DMS 273 treated with DMSO at 0.1 percent for 48 hours (cell line): ENCODE measurements around the gene GRIA3.
"Not testable (repeated sequence)": the region's sequence is repeated elsewhere in the genome, so short reads cannot be mapped to it uniquely, and the experiment has no call there.

Experiments
- DNase-seq: peaks from one replicate; lab custom pipeline; 2025; lab: John Stamatoyannopoulos, UW

GRIA3 gene

DNA sequence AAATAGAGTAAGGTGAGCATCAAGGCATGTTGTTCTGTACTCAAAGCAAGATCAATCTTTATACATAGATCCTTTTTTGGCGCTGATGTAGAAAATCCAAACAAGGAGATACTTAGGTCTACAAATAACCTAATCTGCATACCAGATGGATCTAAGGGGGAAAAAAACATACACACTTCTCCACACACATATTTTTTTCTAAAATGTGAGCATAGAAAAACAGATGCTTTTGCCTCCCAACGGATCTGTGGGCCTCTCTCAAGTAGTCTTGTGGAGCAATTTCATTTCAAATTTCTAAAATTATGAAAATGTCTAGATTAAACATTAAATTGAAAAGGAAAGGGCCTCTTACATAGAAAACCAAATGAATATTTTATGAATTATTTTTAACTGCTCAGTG is 166.1 kb downstream of the GRIA3 start:
- DNase-seq, result no peak

GRCh38 chrX:123357941-123358340 is 173.9 kb downstream of the GRIA3 start:
- DNase-seq, result no peak

DNA sequence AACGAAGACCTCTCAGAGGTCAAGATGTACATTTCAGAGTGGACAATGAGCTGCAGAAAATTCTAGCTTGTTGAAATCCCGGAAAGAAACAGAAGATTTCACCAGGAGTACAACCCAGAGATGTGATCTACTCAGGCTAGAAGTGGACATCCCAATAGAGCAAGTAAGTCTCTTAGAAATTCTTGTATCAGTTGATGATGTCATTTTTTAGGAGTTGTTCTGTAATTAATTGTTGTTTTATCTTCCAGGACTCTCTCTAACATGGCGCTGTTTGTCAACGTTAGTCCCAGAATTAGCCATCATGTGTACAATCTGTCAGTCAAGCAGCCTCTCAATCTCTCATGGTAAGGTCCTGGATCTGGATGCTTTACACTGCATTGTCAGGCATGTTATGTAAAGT is 174.4 kb downstream of the GRIA3 start:
- DNase-seq, result no peak

- DNase-seq, result no peak
Observed at GRCh38 chrX:123361371-123361770, 177.3 kb downstream of the GRIA3 start.

DNA sequence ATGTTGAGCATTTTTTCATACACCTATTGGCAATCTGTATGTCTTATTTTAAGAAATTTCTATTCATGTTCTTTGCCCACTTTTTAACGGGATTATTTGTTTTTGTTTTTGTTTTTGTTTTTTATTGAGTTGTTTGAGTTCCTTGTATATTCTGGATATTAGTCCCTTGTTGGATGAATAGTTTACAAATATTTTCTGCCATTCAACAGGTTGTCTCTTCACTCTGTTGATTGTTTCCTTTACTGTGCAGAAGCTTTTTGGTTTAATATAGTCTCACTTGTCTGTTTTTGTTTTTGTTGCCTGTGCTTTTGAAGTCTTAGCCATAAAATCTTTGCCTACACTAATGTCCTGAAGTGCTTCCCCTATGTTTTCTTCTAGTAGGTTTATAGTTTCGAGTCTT is 202.1 kb downstream of the GRIA3 start:
- DNase-seq, result not testable (repeated sequence)

DNA sequence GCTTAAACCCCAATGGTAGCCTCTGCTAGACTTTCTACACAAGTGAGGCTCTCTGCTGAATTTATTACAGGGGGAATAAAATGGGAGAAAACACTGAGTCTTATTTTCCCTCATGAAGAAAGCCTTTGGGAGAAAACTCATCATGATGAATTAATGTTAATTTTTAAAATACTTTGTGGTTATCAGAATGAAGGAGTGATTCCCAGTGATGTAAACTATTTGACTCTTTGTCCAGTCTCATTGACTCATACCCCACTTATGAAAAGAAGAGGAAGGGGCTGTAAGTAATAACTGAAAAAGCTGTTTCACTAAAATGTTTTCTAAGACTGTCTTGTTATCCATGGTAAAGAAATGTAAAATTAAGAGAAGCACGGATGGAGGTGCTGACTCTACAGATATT is 208.8 kb downstream of the GRIA3 start:
- DNase-seq, result no peak

DNA sequence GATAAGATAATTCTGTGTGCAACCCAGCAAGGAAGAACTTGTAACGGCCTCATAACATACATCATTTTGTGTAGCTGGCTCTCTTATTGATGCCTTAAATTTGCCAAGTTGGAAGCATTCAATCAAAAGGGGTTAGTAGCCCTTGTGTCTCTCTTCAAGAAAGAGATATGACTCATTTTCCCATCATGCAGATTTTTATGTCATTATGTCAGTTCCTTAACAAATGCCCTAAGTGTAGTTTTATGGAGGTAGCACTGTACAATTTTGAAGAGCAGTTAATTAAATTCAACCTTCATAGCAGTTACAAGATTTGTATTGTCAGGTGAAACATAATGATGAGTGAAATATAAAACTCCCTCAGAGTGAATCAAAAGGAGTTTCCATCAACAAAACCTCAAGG is 215.6 kb downstream of the GRIA3 start:
- no peak for DNase-seq

DNA sequence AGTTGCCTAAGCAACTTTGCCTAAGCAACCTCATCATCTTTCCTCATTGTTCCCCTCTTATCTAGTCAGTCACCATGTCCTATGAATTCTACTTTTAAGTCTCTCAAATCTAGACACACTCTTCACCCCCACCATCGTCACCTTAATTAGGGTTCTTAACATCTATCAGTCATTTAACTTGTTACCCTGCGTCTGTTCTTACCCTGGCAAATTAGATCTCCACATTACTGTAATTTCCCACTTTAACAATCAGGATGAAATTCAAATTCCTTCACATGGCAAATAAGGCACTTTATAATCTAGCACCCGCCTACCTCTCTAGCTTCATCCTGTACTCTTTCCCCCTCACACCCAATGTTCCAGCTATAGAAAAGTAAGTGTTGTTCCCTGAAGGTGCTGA is 221.2 kb downstream of the GRIA3 start:
- no peak for DNase-seq

DNA sequence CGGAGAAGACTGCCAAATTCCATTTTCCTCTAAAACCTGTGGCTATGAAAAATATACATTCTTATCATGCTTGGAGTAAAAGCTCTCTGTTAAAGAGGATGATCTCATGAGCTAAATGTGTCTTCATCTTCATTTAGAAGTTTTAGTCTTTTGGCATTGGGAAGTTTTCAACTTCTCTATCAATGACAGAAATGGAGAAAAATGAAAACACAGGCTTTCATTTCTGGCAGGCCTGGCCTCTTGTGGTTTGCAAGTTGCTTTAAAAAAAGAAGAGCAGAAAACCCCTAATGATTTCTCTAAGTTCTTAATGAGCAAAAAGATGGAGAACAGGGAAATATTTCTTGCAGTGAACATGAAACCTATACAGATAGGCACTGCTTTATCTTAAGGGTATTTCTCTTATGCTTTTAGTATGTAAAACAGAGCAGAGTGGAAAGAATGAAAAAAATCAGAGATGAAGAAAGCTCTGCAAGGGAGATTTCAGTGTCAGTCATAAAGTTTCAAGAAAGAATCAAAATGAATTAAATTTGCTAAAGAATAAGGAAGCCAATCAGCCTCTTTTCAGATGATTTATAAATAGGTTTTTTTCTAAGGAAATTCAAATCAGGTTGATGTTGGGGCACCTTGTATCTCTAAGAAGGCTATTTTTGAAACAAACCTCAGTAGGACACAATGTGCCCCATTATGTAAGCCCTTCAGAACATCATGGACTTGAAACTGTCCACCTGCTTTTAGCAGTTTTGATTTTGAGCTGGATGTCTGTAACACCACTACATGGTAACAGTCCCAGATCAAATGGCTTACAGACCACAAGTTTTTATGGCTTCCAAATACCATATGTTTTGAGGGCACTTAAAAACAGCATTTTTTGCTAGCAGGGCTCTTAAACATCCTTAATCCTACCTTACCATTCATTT is 225.0 kb downstream of the GRIA3 start:
- DNase-seq, result no peak

DNA sequence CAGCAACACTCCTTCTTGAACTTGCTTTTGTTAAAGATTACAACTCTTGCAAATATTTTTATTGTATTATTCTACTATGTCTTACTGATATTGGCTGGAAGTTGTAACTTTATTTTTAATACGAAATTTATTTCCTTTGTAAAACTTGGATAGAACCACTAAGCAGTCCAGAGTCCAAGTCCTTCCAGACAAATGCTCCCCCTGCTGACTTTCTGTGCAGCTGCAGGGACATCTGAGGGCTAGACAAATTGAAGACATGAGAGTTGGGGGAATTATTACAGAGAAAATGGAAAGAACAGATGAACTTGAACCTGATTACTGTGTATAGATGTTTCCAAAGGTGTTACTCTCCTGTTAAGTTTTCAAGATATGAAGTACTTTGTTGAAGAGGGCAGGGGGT is 238.8 kb downstream of the GRIA3 start:
- DNase-seq, result no peak

GRCh38 chrX:123424546-123424945 is 240.5 kb downstream of the GRIA3 start:
- DNase-seq, result no peak

DNA sequence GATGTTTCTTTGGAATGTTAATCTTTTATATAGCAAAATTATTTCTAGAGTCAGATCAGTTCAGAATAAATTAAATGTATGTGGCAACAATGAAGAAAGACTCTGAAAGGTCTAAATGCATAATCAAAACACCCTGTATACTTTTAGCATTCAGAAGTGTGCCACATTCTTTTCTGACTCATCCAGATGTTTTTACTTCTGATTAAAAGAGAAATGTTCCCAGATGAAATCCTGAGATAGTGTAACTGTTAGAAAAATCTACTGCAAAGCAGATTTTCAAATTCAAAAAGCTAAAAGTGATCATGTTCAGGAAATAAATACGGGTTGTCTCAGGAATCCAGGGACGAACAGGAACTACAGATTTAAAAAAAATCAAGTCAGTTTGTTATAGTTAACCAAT is 241.4 kb downstream of the GRIA3 start:
- no peak for DNase-seq

DNA sequence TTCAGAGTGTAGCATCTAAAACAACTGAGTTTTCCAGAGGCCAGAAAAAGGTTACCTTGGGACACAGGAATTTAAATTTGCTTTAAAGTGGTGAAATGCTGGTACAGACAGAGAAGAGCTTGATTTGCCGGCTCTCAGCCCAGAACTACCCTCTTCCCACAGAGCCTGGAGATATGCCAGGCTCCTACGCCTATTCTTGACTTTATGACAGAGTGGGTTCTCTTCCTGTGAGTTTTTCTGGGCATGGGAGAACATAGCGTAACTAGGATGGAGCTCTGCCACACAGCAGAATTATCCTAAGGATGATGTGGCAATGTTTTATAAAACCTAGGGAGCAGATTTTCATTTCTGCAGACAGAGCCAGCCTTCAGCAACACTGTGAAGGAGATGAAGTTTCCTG is 241.8 kb downstream of the GRIA3 start:
- DNase-seq, result no peak

DNA sequence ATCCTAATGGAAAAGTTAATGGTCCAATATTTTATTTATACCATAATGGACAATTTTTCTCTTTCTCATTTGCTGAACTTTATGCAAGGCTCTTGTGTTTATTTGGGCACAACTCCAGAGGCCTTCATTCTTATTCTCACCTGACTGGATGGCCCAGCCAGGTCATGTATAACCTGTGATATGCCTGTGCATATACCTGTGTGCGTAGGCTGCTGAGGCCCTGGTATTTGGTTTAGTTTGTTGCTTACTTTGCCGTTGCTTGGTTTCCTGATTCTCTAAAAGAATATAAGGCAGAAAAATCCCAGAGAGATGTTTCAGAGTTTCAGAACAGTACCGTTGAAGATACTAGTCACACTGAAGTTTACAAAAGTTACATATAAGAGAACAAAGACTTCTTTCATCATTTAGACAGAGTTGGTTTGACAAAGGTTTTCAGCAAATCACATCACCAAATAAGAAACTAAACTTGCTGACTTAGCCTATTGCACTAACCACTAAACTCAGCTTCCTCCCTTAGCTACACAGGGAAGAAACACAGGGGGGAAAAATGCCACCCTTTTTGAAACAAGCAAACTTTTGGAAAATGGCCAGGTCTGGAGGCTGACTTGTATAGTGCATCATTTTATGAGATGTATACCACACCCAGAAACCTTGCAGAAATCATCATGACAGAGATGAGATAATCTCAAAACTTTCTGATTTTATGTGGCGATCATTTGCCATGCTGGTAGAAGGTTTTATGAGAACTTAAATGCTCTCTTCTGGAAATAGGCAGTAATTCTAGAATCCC is 248.5 kb downstream of the GRIA3 start:
- no peak for DNase-seq

DNA sequence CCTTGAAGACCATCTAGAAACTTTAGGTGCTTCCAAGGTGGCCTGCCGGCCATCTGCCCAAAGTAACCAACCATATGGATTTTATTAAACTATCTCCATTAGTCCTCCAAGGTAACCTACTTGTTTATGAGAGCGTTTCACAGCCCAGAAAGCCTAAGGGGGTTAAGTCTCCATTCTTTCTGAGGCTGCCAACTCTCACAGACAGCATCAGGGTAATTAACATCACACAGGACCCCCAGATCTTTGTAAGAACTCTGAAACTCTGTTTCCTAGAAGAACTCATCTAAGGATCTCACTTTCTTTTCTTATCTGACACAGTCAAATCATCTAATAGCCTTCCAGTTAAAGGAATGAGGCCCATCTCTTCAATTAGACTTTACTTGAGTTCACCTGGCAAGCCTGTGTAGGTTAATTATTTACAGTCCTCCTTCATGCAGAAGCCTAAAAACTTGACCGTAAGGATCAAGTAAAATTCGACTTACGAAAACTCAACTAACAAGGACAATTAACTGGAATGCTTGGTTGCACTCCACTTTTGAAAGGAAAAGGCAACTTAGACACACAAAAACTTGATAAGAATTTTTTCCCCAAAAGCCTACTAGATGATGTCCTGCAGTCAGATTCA is 252.5 kb downstream of the GRIA3 start:
- no peak for DNase-seq

DNA sequence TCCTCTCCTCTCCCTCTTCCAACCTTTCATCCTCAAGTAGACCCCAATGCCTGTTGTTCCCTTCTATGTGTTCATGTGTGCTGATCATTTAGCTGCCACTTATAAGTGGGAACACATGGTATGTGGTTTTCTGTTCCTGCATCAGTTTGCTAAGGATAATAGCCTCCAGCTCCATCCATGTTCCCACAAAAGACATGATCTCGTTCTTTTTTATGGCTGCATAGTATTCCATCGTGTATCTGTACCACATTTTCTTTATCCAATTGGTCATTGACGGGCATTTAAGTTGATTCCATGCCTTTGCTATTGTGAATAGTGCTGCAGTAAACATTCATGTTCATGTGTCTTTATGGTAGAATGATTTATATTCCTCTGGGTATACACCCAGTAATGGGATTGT is 255.8 kb downstream of the GRIA3 start:
- not testable (repeated sequence) for DNase-seq

DNA sequence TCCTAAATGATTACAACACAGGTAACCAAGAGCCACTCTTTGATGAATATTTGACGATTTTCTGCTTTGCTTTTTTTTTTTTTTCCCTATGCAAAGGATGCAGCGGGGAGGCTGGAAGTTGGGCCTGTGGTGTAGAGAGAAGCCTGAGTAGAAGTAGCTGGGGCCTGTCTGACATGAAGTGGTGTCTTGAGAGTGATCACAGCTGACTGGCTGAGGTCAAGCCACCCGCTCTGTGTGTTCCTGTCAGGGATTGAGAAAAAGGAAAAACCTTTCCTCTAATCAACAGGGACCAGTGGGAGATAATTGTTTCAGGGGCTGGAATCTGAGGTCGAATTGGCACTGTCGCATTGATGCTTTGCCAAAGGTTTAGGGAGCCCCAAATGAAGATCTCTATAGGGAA is 258.7 kb downstream of the GRIA3 start:
- no peak for DNase-seq

DNA sequence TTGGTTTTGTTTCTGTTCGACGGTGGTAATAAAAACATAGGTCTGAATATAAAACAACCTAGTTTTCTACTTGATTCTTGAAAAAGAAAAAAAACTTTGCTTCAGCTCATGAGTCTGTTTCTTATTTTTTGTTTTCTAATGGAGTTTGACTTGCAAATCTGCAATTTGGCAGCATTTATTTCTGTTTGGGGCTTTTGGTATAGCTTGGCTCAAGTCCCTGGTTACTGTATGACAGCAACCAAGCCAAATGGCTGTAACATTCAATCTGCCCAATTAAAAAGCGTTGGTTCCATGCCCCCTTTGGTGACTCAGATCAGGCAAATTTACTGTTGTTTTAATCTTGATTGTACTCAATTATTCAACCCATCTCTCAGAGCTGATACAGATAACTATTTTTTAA is 263.4 kb downstream of the GRIA3 start:
- DNase-seq, result no peak

- DNase-seq, result no peak
Observed at GRCh38 chrX:123449335-123449734, 265.3 kb downstream of the GRIA3 start.

DNA sequence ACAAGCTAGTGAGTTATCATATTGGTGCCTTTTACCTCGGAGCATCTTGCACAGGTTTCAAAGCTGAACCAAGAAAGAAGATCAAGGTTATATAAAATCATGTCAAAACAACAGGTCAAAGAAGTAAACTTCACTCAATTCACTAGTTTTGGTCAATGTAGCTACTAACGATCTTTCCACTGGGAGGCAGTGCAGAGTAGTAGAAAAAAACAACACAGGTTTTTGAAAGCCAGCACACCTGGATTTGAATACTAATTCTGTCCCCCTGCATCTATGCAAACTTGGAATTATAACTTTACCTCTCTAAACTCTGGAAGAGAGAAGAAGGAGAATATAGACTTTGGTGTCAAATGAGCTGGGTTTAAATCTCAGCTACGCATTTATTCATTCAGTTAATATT is 266.1 kb downstream of the GRIA3 start:
- no peak for DNase-seq

- DNase-seq, result no peak
Observed at GRCh38 chrX:123454712-123455431, 270.8 kb downstream of the GRIA3 start.

DNA sequence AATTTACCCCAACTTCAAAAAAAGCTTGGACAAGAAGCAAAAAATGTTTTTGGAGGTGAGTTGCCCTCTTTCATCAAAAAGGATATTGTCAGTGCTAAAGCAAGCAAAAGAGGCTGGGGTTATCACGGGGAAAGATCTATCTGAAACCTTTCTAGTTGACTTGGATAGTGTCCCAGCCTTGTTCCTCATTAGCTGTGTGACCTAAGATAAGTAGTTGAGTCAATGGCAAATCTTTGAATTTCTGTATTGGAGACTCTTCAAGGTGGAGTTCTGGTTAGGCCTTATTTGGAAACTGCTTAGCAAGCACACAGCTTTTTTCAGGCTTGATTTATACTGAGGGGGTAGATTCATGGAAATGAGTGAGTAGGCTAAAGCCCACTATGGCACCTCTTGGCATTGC is 271.6 kb downstream of the GRIA3 start:
- DNase-seq, result no peak
